ENCODE measurements around the gene SCYL2.
"Not testable (repeated sequence)": the region's sequence is repeated elsewhere in the genome, so short reads cannot be mapped to it uniquely, and the experiment has no call there.

Gene SCYL2

GRCh38 chr12:100253437-100253836 is 13.5 kb upstream of the SCYL2 start:
- no peaks in the 10 kb centered on the region for H3K27me3 ChIP-seq (ENCODE audit: insufficient read depth, low read length, poor library complexity)
- no peak overlapping the region for H3K23ac ChIP-seq (ENCODE audit: low read length)
- H3K4me1 ChIP-seq (ENCODE audit: control insufficient read depth, low read depth, low read length) = no peaks in the 10 kb centered on the region
- no peak overlapping the region for H2BK120ac ChIP-seq (ENCODE audit: low read depth, low read length)
- no peak overlapping the region for H2AK5ac ChIP-seq (ENCODE audit: low read length)
- no peak overlapping the region for H3K56ac ChIP-seq (ENCODE audit: low read length)
- no peak overlapping the region for H3K4me3 ChIP-seq (ENCODE audit: low read length)
- no peak overlapping the region for H3K9ac ChIP-seq (ENCODE audit: low read length)
- no peaks in the 10 kb centered on the region for H3K79me1 ChIP-seq (ENCODE audit: low read length)
- no peak overlapping the region for H3K18ac ChIP-seq (ENCODE audit: low read length)
- H3K79me2 ChIP-seq (ENCODE audit: control insufficient read depth, insufficient read depth, low read length) = no peaks in the 10 kb centered on the region
- no peak overlapping the region for H3K27ac ChIP-seq (ENCODE audit: low read depth, low read length)
- no peak overlapping the region for H4K5ac ChIP-seq (ENCODE audit: low read length)
- H3K4me2 ChIP-seq (ENCODE audit: low read length) = no peak overlapping the region
- no peaks in the 10 kb centered on the region for H3K36me3 ChIP-seq (ENCODE audit: control insufficient read depth, insufficient read depth, low read length)
- H2BK5ac ChIP-seq (ENCODE audit: low read length) = no peak overlapping the region
- no peak overlapping the region for H3K4ac ChIP-seq (ENCODE audit: low read depth, low read length)
- no CpG with 5 or more reads among the region's 1 CpG for WGBS (ENCODE audit: extremely low coverage, insufficient coverage, low lambda C conversion rate)
- no peak overlapping the region for H4K8ac ChIP-seq (ENCODE audit: low read depth, low read length)
- DNase-seq = no peak
- H2BK15ac ChIP-seq (replicated peaks; ENCODE audit: low read depth) = no peak overlapping the region

GRCh38 chr12:100254876-100255275 is 12.1 kb upstream of the SCYL2 start:
- no peaks in the 10 kb centered on the region for H3K36me3 ChIP-seq (ENCODE audit: control insufficient read depth, insufficient read depth, low read length)
- H3K4me2 ChIP-seq (ENCODE audit: low read length) = no peak overlapping the region
- peak overlapping the region; percentile 1 for H3K27ac ChIP-seq (ENCODE audit: low read depth, low read length)
- no peaks in the 10 kb centered on the region for H3K27me3 ChIP-seq (ENCODE audit: insufficient read depth, low read length, poor library complexity)
- no peak overlapping the region for H3K23ac ChIP-seq (ENCODE audit: low read length)
- H3K4me3 ChIP-seq (ENCODE audit: low read length) = no peak overlapping the region
- H3K18ac ChIP-seq (ENCODE audit: low read length) = no peak overlapping the region
- no peak overlapping the region for H4K5ac ChIP-seq (ENCODE audit: low read length)
- no peak overlapping the region for H3K9ac ChIP-seq (ENCODE audit: low read length)
- H2AK5ac ChIP-seq (ENCODE audit: low read length) = no peak overlapping the region
- no peak overlapping the region for H2BK15ac ChIP-seq (replicated peaks; ENCODE audit: low read depth)
- no peak overlapping the region for H4K8ac ChIP-seq (ENCODE audit: low read depth, low read length)
- H3K79me1 ChIP-seq (ENCODE audit: low read length) = no peaks in the 10 kb centered on the region
- H3K4me1 ChIP-seq (ENCODE audit: control insufficient read depth, low read depth, low read length) = no peaks in the 10 kb centered on the region
- WGBS (ENCODE audit: extremely low coverage, insufficient coverage, low lambda C conversion rate) = no CpG with 5 or more reads among the region's 1 CpG
- H3K4ac ChIP-seq (ENCODE audit: low read depth, low read length) = no peak overlapping the region
- H3K79me2 ChIP-seq (ENCODE audit: control insufficient read depth, insufficient read depth, low read length) = no peaks in the 10 kb centered on the region
- H2BK120ac ChIP-seq (ENCODE audit: low read depth, low read length) = no peak overlapping the region
- H3K56ac ChIP-seq (ENCODE audit: low read length) = no peak overlapping the region
- no peak overlapping the region for H2BK5ac ChIP-seq (ENCODE audit: low read length)
- no peak for DNase-seq

GRCh38 chr12:100258127-100258526 is 8.8 kb upstream of the SCYL2 start:
- WGBS (ENCODE audit: extremely low coverage, insufficient coverage, low lambda C conversion rate) = no CpG with 5 or more reads among the region's 1 CpG
- Histone ChIP-seq H3K79me1 (ENCODE audit: low read length) (no peaks in the 10 kb centered on the region), H3K4me3 (ENCODE audit: low read length) (no peak overlapping the region), H3K18ac (ENCODE audit: low read length) (no peak overlapping the region), H2BK5ac (ENCODE audit: low read length) (no peak overlapping the region), H3K23ac (ENCODE audit: low read length) (no peak overlapping the region), H3K27me3 (ENCODE audit: insufficient read depth, low read length, poor library complexity) (no peaks in the 10 kb centered on the region), H4K5ac (ENCODE audit: low read length) (no peak overlapping the region), H2AK5ac (ENCODE audit: low read length) (no peak overlapping the region), H2BK120ac (ENCODE audit: low read depth, low read length) (no peak overlapping the region), H3K36me3 (ENCODE audit: control insufficient read depth, insufficient read depth, low read length) (no peaks in the 10 kb centered on the region), H3K4me2 (ENCODE audit: low read length) (no peak overlapping the region), H3K9ac (ENCODE audit: low read length) (no peak overlapping the region), H3K79me2 (ENCODE audit: control insufficient read depth, insufficient read depth, low read length) (no peaks in the 10 kb centered on the region), H2BK15ac (replicated peaks; ENCODE audit: low read depth) (no peak overlapping the region), H3K56ac (ENCODE audit: low read length) (no peak overlapping the region), H4K8ac (ENCODE audit: low read depth, low read length) (no peak overlapping the region), H3K4me1 (ENCODE audit: control insufficient read depth, low read depth, low read length) (no peaks in the 10 kb centered on the region), H3K4ac (ENCODE audit: low read depth, low read length) (no peak overlapping the region), H3K27ac (ENCODE audit: low read depth, low read length) (no peak overlapping the region)
- no peak for DNase-seq

- Histone ChIP-seq H2BK5ac (ENCODE audit: low read length) (no peak overlapping the region), H3K56ac (ENCODE audit: low read length) (no peak overlapping the region), H3K36me3 (ENCODE audit: control insufficient read depth, insufficient read depth, low read length) (no peaks in the 10 kb centered on the region), H3K4me3 (ENCODE audit: low read length) (no peak overlapping the region), H3K4me2 (ENCODE audit: low read length) (no peak overlapping the region), H3K4me1 (ENCODE audit: control insufficient read depth, low read depth, low read length) (no peaks in the 10 kb centered on the region), H3K27ac (ENCODE audit: low read depth, low read length) (no peak overlapping the region), H3K79me1 (ENCODE audit: low read length) (no peaks in the 10 kb centered on the region), H3K9ac (ENCODE audit: low read length) (no peak overlapping the region), H4K5ac (ENCODE audit: low read length) (no peak overlapping the region), H3K4ac (ENCODE audit: low read depth, low read length) (no peak overlapping the region), H2AK5ac (ENCODE audit: low read length) (no peak overlapping the region), H3K18ac (ENCODE audit: low read length) (no peak overlapping the region), H4K8ac (ENCODE audit: low read depth, low read length) (no peak overlapping the region), H3K79me2 (ENCODE audit: control insufficient read depth, insufficient read depth, low read length) (peaks cover 7% of the 10 kb centered on the region), H3K27me3 (ENCODE audit: insufficient read depth, low read length, poor library complexity) (no peaks in the 10 kb centered on the region), H3K23ac (ENCODE audit: low read length) (no peak overlapping the region), H2BK15ac (replicated peaks; ENCODE audit: low read depth) (no peak overlapping the region), H2BK120ac (ENCODE audit: low read depth, low read length) (no peak overlapping the region)
- WGBS (ENCODE audit: extremely low coverage, insufficient coverage, low lambda C conversion rate) = no CpG with 5 or more reads among the region's 5 CpGs
- DNase-seq = no peak
These were observed 3.8 kb upstream of the SCYL2 start for GRCh38 chr12:100263131-100263530.

GRCh38 chr12:100265107-100265506 is 1.9 kb upstream of the SCYL2 start:
- not testable (repeated sequence) for H4K5ac ChIP-seq (ENCODE audit: low read length); H3K18ac ChIP-seq (ENCODE audit: low read length); H4K8ac ChIP-seq (ENCODE audit: low read depth, low read length); H3K23ac ChIP-seq (ENCODE audit: low read length); H3K27ac ChIP-seq (ENCODE audit: low read depth, low read length); DNase-seq; H3K27me3 ChIP-seq (ENCODE audit: insufficient read depth, low read length, poor library complexity); H2AK5ac ChIP-seq (ENCODE audit: low read length); H3K79me1 ChIP-seq (ENCODE audit: low read length); H2BK120ac ChIP-seq (ENCODE audit: low read depth, low read length); H3K56ac ChIP-seq (ENCODE audit: low read length); H3K36me3 ChIP-seq (ENCODE audit: control insufficient read depth, insufficient read depth, low read length); H3K9ac ChIP-seq (ENCODE audit: low read length); H3K4me2 ChIP-seq (ENCODE audit: low read length); H3K4me1 ChIP-seq (ENCODE audit: control insufficient read depth, low read depth, low read length); H2BK5ac ChIP-seq (ENCODE audit: low read length); H2BK15ac ChIP-seq (replicated peaks; ENCODE audit: low read depth); H3K4me3 ChIP-seq (ENCODE audit: low read length); H3K4ac ChIP-seq (ENCODE audit: low read depth, low read length)
- no CpG with 5 or more reads among the region's 5 CpGs for WGBS (ENCODE audit: extremely low coverage, insufficient coverage, low lambda C conversion rate)
- H3K79me2 ChIP-seq (ENCODE audit: control insufficient read depth, insufficient read depth, low read length) = peaks cover 18% of the 10 kb centered on the region

- Histone ChIP-seq H3K79me1 (ENCODE audit: low read length) (peaks cover 4% of the 10 kb centered on the region), H4K5ac (ENCODE audit: low read length) (peak overlapping the region; percentile 53)
These were observed 1.0 kb upstream of the SCYL2 start for GRCh38 chr12:100265732-100266584.

More at GRCh38 chr12:100265732-100266584, 1.0 kb upstream of the SCYL2 start:
- H3K4me2 ChIP-seq (ENCODE audit: low read length) = peak overlapping the region; percentile 65
- no peak overlapping the region for H3K27ac ChIP-seq (ENCODE audit: low read depth, low read length)
- H3K4me3 ChIP-seq (ENCODE audit: low read length) = peak overlapping the region; percentile 6
- no peaks in the 10 kb centered on the region for H3K36me3 ChIP-seq (ENCODE audit: control insufficient read depth, insufficient read depth, low read length)
- no peak overlapping the region for H3K23ac ChIP-seq (ENCODE audit: low read length)
- no peaks in the 10 kb centered on the region for H3K4me1 ChIP-seq (ENCODE audit: control insufficient read depth, low read depth, low read length)
- H3K27me3 ChIP-seq (ENCODE audit: insufficient read depth, low read length, poor library complexity) = no peaks in the 10 kb centered on the region
- peaks cover 22% of the 10 kb centered on the region for H3K79me2 ChIP-seq (ENCODE audit: control insufficient read depth, insufficient read depth, low read length)
- peak overlapping the region; percentile 88 for H3K56ac ChIP-seq (ENCODE audit: low read length)
- no peak overlapping the region for H3K4ac ChIP-seq (ENCODE audit: low read depth, low read length)
- 100% methylated on average over 2 of the region's 11 CpGs for WGBS (ENCODE audit: extremely low coverage, insufficient coverage, low lambda C conversion rate)
- no peak overlapping the region for H2BK15ac ChIP-seq (replicated peaks; ENCODE audit: low read depth)
- H2AK5ac ChIP-seq (ENCODE audit: low read length) = no peak overlapping the region
- peak overlapping the region; percentile 60 for H3K9ac ChIP-seq (ENCODE audit: low read length)
- H2BK5ac ChIP-seq (ENCODE audit: low read length) = no peak overlapping the region
- no peak for DNase-seq
- no peak overlapping the region for H2BK120ac ChIP-seq (ENCODE audit: low read depth, low read length)
- H4K8ac ChIP-seq (ENCODE audit: low read depth, low read length) = no peak overlapping the region
- peak overlapping the region; percentile 88 for H3K18ac ChIP-seq (ENCODE audit: low read length)

Data from mesendoderm (in vitro differentiated cells).